Astrocyte (in vitro differentiated cells and primary cell): ENCODE measurements around the gene KIAA1549. TPM values are rescaled to one million over a fixed set of nuclear protein-coding genes. Genes with fewer than 3 reads are reported as not detected.
A peak's percentile ranks its signal among the peaks of the same experiment; 100 is the strongest.

ENCODE experiments used
- DNase-seq: peaks from one replicate; pipeline ENCODE4 v3.0.0-alpha.2; 2010; ENCODE audit warnings: low read depth
- FAIRE-seq: peaks from 2 replicates; lab custom pipeline; 2011; peaks lifted over from hg19 to GRCh38; lab: Jason Lieb, UNC
- H2AFZ ChIP-seq: 2 replicates; pipeline ENCODE4 v1.6.0; 2012; ENCODE audit warnings: low read depth, low read length, inconsistent platforms
- H3K27ac ChIP-seq: 2 replicates; pipeline ENCODE4 v1.5.1; 2011; ENCODE audit warnings: low read depth, low read length, inconsistent platforms
- H3K27me3 ChIP-seq: 2 replicates; pipeline ENCODE4 v1.6.0; 2011; ENCODE audit warnings: low read length, inconsistent platforms; ENCODE audit not compliant: insufficient read depth
- H3K36me3 ChIP-seq: 2 replicates; pipeline ENCODE4 v1.5.1; 2011; ENCODE audit warnings: low read length, inconsistent platforms; ENCODE audit not compliant: insufficient read depth
- H3K4me1 ChIP-seq: 2 replicates; pipeline ENCODE4 v1.5.1; 2011; ENCODE audit warnings: low read length, inconsistent platforms; ENCODE audit not compliant: insufficient read depth
- H3K4me2 ChIP-seq: 2 replicates; pipeline ENCODE4 v1.6.0; 2012; ENCODE audit warnings: low read length, inconsistent platforms
- H3K4me3 ChIP-seq: 2 replicates; pipeline ENCODE4 v1.5.1; 2011; ENCODE audit warnings: low read depth, mild to moderate bottlenecking, low read length, inconsistent platforms; ENCODE audit not compliant: insufficient read depth
- H3K79me2 ChIP-seq: 2 replicates; pipeline ENCODE4 v1.6.0; 2012; ENCODE audit warnings: mild to moderate bottlenecking, low read length, inconsistent platforms; ENCODE audit not compliant: insufficient read depth
- H3K9ac ChIP-seq: 2 replicates; pipeline ENCODE4 v1.6.0; 2012; ENCODE audit warnings: mild to moderate bottlenecking, low read length, inconsistent platforms
- H3K9me3 ChIP-seq: 2 replicates; pipeline ENCODE4 v1.5.1; 2012; ENCODE audit warnings: low read depth, mild to moderate bottlenecking, low read length, inconsistent platforms; ENCODE audit not compliant: insufficient read depth
- H4K20me1 ChIP-seq: 2 replicates; pipeline ENCODE4 v1.6.0; 2012; ENCODE audit warnings: low read length, inconsistent platforms; ENCODE audit not compliant: insufficient read depth
- H3K27ac Mint-ChIP-seq: one replicate; pipeline ENCODE4 v1.8.0; 2021; ENCODE audit warnings: mild to moderate bottlenecking, mixed read lengths; ENCODE audit not compliant: unreplicated experiment
- H3K27me3 Mint-ChIP-seq: one replicate; pipeline ENCODE4 v1.8.0; 2021; ENCODE audit warnings: low read depth, mixed read lengths; ENCODE audit not compliant: unreplicated experiment
- H3K36me3 Mint-ChIP-seq: one replicate; pipeline ENCODE4 v1.8.0; 2021; ENCODE audit warnings: low read depth, mixed read lengths; ENCODE audit not compliant: unreplicated experiment
- H3K4me1 Mint-ChIP-seq: one replicate; pipeline ENCODE4 v1.8.0; 2021; ENCODE audit warnings: low read depth, mixed read lengths; ENCODE audit not compliant: unreplicated experiment
- H3K4me3 Mint-ChIP-seq: one replicate; pipeline ENCODE4 v1.8.0; 2021; ENCODE audit warnings: mild to moderate bottlenecking, moderate library complexity, mixed read lengths; ENCODE audit not compliant: unreplicated experiment
- H3K9me3 Mint-ChIP-seq: one replicate; pipeline ENCODE4 v1.8.0; 2021; ENCODE audit warnings: mild to moderate bottlenecking, mixed read lengths; ENCODE audit not compliant: unreplicated experiment
- CTCF ChIP-seq: IDR thresholded peaks from 2 replicates; pipeline ENCODE4 v1.5.1; 2011; ENCODE audit warnings: low read depth, mild to moderate bottlenecking, inconsistent platforms, low read length, moderate library complexity; ENCODE audit not compliant: insufficient read depth
- EZH2 ChIP-seq: IDR thresholded peaks from 2 replicates; pipeline ENCODE4 v1.6.1; 2012; ENCODE audit warnings: mild to moderate bottlenecking, low read length, inconsistent platforms; ENCODE audit not compliant: insufficient read depth
- total RNA-seq: library from RNA; stranded (reverse); gene quantifications from 2 replicates; pipeline ENCODE4 v1.2.1, GENCODE V29; 2021

KIAA1549 gene
- total RNA-seq, 1 donor from 2014 or later = 10.3 TPM

DNA sequence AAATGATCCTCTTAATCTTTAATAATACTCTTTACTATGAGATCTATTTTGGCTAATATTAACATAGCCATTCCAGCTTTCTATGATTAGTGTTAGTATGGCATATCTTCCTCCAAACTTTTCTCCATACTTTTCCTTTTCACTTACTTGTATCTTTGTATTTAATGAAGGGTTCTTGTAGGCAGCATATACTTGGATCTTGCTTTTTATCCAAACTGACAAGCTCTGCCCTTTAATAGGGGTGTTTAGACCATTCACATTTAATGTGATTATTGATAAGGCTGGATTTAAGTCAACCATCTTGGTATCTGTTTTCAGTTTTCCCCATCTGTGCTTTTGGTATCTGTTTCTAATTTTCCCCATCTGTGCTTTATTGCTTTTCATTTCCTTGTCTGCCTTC lies 123.5 kb downstream of the KIAA1549 start:
- DNase-seq = no peak
- Histone ChIP-seq H3K4me1 (no peaks in the 10 kb centered on the region), H3K27me3 (no peaks in the 10 kb centered on the region), H3K4me2 (no peak overlapping the region), H3K27ac (no peak overlapping the region), H3K4me3 (no peak overlapping the region), H2AFZ (no peak overlapping the region), H4K20me1 (no peaks in the 10 kb centered on the region), H3K36me3 (no peaks in the 10 kb centered on the region), H3K9me3 (no peaks in the 10 kb centered on the region), H3K9ac (no peak overlapping the region), H3K79me2 (no peaks in the 10 kb centered on the region)
- Mint-ChIP-seq H3K27me3 (no peaks in the 10 kb centered on the region), H3K9me3 (peaks cover 9% of the 10 kb centered on the region), H3K4me3 (no peak overlapping the region), H3K4me1 (peaks cover 8% of the 10 kb centered on the region), H3K27ac (no peak overlapping the region), H3K36me3 (peaks cover 44% of the 10 kb centered on the region)
- no peak for FAIRE-seq
- no peak for TF ChIP-seq EZH2
- TF ChIP-seq CTCF = no peak

GRCh38 chr7:138854115-138854645 lies 127.0 kb downstream of the KIAA1549 start:
- no peaks in the 10 kb centered on the region for H3K79me2 ChIP-seq
- peak; percentile 34 for DNase-seq
- no peaks in the 10 kb centered on the region for H3K4me1 ChIP-seq
- H3K4me3 ChIP-seq = no peak overlapping the region
- Mint-ChIP-seq H3K4me3 (no peak overlapping the region), H3K27me3 (no peaks in the 10 kb centered on the region), H3K27ac (no peak overlapping the region), H3K9me3 (peaks cover 9% of the 10 kb centered on the region), H3K4me1 (peaks cover 20% of the 10 kb centered on the region), H3K36me3 (peaks cover 38% of the 10 kb centered on the region)
- H3K27me3 ChIP-seq = no peaks in the 10 kb centered on the region
- no peak overlapping the region for H3K27ac ChIP-seq
- no peak overlapping the region for H3K4me2 ChIP-seq
- no peak overlapping the region for H2AFZ ChIP-seq
- H3K9me3 ChIP-seq = no peaks in the 10 kb centered on the region
- no peak for TF ChIP-seq EZH2
- no peak for TF ChIP-seq CTCF
- no peak for FAIRE-seq
- no peaks in the 10 kb centered on the region for H4K20me1 ChIP-seq
- H3K36me3 ChIP-seq = peaks cover 6% of the 10 kb centered on the region
- H3K9ac ChIP-seq = no peak overlapping the region

DNA sequence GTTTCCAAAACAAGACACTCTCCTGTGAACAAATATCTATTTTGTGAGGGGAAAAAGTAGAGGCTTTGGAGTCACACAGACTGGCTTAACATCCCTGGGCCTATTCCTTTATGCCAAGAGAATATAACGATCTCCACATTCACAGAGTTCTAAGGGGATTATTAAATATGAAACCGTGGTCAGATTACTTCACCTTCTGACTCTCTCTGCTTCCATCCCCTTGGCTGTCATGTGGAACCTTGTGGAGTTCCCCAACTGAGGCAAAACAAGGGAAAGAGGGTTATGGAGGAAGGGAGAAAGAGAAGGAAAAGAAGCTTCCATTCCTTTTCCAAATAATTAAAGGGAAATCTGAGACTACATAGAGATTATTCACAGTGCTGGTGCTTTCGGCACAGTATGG lies 127.7 kb downstream of the KIAA1549 start:
- Mint-ChIP-seq H3K4me1 (peaks cover 23% of the 10 kb centered on the region), H3K27ac (no peak overlapping the region), H3K36me3 (peaks cover 36% of the 10 kb centered on the region), H3K27me3 (no peaks in the 10 kb centered on the region), H3K4me3 (no peak overlapping the region), H3K9me3 (peaks cover 9% of the 10 kb centered on the region)
- H3K4me3 ChIP-seq = no peak overlapping the region
- H3K27me3 ChIP-seq = no peaks in the 10 kb centered on the region
- H4K20me1 ChIP-seq = no peaks in the 10 kb centered on the region
- no peak overlapping the region for H2AFZ ChIP-seq
- DNase-seq (no peak), FAIRE-seq (no peak)
- TF ChIP-seq EZH2 = no peak
- TF ChIP-seq CTCF = no peak
- H3K9me3 ChIP-seq = no peaks in the 10 kb centered on the region
- no peak overlapping the region for H3K27ac ChIP-seq
- no peaks in the 10 kb centered on the region for H3K79me2 ChIP-seq
- H3K36me3 ChIP-seq = peaks cover 6% of the 10 kb centered on the region
- no peak overlapping the region for H3K4me2 ChIP-seq
- no peak overlapping the region for H3K9ac ChIP-seq
- no peaks in the 10 kb centered on the region for H3K4me1 ChIP-seq
